HS-5 (cell line): ENCODE measurements around the gene TBC1D10A.

Experiments used
- DNase-seq: peaks from one replicate; pipeline ENCODE4 v3.0.0-alpha.2; 2012; ENCODE audit warnings: low read depth

Gene TBC1D10A

DNA sequence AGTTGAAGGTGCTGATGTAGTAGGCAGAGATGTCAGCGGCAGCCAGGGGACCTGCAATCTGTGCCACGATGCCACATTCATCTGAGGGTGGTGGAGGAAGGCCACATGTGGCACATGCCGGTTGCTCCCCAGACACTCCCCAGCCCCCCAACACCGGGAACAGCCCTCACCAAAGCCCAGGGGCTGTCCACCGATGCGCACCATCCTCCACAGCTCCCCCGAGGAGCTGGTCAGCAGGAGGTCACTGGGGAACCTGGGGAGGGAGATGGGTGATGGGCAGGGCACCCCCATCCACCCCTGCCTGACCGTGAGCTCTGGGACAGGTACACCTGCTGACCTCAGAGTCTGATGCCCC lies 40.9 kb downstream of the TBC1D10A start:
- DNase-seq, result no peak

DNA sequence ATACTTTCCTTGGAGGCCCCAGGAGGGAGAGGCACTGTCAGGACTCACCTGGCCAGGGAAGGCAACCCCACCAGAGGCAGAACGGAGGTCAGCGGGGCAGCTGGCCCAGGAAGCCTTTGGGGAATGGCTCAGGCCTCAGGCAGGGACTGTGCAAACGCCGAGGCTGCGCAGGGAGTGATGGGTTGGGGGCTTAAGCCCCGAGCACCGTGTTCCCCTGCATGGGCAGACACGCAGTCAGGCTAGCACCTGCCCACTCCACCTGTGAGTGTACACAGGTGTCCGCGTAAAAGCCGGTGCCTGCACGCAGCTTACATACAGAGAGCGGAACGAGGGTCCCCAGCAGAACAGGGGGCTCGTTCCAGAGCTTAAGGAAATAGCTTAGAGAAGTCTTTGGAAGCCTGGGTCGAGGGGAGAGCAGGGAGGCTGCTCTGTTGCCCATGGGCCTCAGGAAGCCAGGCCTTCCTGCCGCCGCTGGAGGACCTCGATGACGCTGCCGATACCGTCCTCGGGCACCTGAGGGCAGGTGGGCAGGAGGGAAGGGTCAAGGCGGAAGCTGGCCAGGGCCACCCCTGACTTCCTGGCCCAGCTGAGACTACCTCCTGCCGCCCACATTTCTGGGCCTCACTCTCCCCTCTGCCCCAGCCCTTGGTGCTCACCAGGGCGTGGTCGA lies 41.4 kb downstream of the TBC1D10A start:
- DNase-seq, result no peak

DNA sequence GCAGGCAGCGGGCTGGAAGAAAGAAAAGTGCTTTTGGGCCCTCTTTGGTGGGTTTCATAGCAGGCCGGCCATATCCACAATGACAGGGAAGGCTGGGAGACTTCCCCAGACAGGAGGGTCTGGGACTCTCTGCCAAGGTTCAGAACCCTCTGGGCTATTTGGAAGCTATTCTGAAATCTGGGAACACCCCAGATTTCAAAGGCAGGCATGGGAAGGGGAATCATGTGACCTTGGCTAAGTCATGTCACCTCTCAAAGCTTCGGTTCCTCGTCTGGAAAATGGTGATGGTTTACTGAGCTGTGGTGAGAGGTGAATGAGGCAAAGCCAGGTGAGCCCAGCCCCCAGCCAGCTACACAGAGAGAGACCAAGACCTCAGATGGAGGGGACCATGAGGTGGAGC lies 42.1 kb downstream of the TBC1D10A start:
- DNase-seq, result no peak

DNA sequence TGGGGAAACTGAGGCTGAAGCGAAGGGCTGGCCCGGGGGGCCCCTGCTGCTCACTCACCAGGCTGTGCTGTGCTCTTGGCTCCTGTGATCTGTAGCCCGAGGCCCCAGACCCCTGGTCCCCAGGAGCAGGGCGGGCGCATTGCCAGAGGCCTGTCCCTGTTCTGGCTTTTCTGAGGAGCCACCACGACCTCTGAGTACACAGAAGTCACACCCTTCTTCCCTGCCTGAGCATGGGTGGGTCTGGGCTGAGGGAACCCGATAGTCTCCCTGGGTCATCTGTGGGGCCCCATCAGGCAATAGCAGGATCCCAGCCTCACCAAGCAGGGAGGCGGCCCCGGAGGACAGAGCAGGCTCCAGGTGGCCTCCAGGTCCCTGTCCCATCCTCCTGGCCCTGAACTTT lies 42.6 kb downstream of the TBC1D10A start:
- no peak for DNase-seq

DNA sequence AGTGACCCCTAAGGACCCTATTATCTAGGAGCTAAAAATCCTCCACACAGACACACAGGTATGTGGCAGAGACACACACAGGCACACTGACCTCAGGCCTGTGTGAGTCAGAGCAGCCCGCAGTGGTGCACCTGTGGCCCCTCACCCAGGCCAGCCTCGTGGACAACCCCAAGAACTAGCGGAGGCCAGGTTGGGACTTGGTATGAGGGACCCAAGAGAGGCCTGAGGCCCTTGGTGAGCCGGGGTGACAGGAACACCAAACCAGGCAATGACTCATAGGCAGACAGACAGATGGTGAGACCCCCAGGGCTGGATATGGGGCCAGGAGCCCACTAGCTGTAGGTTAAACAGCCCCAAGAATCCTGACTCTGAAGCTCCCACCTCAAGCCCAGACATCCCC lies 43.4 kb downstream of the TBC1D10A start:
- DNase-seq, result no peak

DNA sequence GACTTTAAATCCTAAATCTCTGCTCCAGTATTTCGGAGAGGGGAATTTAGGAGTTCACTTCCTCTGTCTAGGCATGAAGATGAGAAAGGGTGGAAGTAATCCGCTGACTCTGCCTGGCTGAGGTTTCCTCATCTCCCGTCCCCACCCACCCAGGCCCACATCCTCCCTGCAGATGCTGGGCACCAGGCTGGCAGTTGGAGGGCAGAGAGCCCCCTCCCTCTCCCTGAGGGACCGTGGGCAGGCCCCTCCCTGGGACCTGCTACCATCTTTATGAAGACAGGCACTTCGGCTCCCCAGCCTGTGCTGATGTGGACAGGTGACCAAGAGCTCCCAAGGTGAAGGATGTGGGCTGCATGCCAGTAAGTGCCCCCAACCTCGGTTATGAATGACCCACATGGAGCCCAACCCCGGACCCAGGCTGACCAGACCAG lies 44.1 kb downstream of the TBC1D10A start:
- no peak for DNase-seq

DNA sequence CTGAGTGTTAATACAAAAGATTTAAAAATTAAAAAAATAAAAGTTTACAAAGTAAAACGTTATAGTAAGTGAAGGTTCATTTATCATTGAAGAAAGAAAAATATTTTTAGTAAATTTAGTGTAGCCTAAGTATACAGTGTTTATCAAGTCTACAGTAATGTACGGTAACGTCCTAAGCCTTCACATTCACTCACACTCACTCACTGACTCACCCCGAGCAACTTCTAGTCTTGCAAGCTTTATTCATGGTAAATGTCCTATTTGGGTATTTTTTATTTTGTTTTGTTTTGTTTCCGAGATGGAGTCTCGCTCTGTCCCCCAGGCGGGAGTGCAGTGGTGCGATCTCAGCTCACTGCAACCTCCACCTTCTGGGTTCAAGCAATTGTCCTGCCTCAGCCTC lies 46.2 kb downstream of the TBC1D10A start:
- DNase-seq, result no peak

DNA sequence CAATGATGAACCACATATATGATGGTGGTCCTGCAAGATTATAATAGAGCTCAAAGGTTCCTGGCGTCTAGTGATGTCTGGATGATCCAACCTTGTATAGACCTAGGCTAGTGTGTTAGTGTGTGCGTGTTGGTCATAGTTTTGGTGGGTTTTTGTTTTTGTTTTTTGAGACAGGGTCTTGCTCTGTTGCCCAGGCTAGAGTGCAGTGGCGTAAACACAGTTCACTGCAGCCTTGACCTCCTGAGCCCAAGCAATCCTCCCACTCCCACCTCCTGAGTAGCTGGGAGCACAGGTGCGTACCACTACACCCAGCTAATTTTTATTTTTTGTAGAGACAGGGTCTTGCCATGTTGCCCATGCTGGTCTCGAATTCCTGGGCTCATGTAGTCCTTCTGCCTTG lies 46.8 kb downstream of the TBC1D10A start:
- DNase-seq, result no peak

DNA sequence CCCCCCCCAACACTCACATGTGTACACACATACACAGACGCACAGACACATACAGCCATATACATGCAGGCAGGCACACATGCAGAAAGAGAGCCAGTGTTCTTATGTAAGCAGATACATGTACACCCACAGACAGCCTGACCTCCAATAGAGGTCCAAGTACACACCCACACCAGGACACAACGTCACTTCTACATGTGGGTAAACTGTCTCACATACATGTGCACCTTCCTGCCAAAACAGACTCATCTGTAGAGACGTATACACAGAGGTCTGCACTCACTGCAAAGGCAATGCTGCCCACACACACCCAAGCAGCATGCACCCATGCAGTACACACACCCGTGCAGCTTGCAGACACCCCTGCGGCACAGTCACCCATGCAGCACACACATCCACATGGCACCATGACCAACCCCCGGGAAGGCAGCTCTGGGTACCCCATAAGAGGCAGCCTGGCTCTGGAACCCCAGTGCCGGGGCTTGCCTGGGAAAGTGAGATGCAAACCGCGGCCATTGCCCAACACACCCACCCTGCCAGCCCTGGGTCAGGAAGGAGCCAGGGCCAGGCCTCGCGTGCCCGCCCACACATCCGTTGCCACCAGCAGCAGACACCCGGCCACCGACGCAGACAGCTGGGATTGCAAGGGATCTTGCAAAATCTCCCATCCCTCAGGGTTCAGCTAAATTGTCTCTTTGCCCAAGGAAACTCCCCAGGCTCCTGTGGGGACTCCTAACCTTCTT lies 47.5 kb downstream of the TBC1D10A start:
- no peak for DNase-seq

DNA sequence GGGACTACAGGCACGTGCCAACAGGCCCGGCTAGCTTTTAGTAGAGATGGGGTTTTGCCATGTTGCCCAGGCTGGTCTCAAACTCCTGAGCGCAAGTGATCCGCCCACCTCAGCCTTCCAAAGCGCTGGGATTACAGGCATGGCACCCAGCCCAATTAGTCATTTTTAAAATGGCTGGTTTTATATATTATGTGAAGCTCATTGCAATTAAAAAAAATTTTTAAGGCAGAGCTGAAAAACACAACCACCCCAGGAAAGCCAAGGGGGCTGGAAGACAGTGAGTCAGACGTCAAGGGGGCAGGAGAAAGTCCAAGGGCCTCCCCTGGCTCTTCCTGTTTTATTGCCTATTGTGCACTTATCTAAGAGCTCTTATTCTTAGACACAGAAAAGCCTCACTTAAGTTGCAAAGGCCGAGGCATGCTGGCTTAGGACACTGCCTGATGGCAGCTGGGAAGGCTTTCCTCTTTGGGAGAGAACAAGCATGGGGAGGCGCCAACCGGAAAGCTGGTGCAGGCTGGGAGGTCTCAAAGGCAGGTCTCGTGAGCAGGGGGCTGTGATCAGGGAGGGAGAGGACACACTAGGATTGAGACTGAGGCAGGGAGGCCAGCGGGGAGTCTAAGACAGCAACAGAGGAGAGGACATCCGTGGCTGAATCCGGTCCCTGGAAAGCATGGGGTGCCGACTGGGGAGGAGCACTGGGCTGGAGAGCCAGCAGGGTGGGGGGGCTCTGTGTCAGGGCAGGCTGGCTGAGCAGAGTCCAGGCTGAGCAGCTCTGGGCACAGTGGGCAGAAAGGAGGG lies 49.0 kb downstream of the TBC1D10A start:
- DNase-seq, result no peak

DNA sequence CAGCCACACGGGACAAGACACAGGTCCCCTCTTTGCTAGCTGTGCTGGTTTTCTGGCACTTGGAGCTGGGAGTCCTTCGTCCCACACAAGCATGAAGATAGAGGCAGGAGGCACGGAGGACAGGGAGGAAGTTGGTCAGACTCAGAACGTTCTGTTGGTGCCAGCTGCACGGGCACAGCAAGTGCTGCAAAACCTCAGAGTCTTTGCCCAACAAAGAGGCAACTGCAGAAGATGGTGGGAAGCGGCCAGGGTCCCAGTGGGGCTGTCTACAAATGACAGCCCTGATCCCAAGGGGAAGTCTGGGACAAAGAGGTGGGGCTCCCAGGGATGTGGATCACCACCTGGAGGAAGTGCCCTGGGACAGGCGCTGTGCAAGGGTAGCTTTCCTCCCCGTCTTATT lies 50.7 kb downstream of the TBC1D10A start:
- no peak for DNase-seq

DNA sequence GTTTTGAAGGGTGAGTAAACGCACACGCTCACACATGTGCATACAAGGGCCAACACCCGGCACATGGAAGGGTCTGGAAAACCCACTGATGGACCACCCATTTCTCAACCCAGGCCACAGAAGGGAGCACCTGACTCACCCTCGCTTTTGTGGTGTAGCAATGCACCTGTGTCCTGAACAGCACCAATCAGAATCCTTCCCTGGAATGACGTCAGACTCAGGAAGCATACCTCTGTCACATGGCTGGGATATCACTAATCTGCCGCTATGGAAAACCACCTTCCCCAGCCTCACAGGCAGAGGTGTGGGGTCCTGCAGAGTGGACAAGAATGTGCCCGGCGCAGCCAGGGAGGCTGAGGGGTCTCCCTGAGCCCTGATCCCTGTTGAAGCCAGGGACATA lies 51.1 kb downstream of the TBC1D10A start:
- DNase-seq, result no peak

DNA sequence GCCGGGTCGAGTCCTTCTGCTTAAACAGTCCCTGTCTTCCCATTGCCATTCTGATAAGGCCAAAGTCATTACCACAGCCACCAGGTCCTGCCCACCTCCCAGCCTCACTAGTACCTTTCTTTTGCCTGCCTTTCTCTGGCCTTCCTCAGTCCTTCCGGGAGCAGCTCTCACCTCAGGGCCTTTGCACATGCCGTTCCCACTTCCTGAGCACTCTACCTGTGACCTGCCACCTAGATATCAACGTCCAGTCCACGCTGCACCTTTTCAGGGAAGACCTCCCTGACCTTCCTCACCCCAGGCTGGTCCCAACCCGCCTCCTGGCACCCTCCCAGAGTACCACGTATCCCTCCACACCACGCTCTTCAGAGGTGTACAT lies 52.3 kb downstream of the TBC1D10A start:
- no peak for DNase-seq

DNA sequence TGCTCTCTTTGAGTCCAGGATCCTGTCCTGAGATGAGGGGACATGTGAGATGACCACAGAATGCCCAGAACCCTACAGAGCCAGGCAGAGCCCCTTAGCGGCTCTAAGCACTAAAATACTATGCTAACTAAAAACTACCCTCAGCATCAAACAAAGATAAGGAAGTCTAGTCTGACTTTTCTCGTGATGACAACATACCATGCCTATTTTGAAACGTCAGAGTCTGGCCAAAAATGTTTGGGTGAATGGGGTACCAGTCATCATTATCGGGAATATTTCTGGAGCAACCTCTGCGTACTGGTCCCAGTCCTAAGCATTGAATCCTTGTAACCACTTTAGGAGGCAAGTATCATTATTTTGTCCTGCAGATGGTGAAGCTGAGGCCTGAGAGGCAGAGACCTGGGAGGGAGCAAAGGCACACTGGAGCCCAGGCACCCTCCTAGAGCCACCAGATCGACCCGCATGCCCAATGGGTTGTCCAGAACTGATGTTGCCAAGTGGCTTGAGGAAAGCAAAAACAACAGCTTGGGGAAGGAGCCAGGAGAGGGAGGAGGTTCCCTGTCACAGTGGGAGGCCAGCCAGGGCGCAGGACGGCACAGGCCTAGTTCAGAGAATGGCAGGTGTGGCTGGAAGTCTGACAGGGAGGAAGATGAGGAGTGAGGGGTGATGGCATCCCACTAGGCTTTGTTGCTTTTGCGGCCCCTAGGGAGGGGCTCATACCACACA lies 52.9 kb downstream of the TBC1D10A start:
- no peak for DNase-seq

DNA sequence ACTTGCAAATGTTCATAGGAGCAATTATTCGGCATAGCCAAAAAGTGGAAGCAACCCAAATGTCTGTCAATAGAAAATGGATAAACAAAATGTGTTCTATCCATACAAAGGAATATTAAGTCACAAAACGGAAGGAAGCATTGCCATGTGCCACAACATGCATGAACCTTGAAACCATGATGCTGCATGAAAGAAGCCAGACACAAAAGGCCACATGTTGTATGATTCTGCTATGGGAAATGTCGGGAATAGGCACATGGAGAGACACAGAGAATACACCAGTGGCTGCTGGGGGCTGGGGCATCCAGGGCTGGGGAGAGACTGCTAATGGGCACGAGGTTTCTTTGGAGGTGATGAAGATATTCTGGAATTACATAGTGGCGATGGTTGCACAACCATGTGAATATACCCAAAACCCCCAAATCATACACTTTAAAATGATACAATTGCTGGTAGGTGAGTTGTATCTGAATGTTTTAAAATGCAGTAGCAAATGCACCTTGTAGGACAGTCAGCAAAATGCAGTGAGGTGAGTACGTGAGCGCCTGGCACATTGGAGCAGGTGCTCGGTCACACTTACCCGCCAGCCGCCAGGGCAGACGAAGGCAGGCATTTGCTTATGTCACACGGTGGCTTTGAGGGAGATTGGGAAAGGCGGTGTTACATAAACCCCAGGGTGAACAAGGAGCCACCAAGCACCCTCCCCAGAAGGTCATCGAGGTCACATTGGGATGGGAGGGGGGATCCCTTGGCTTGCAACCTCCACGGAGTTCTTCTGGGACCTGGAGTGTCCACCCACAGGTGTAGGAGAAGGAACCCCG lies 53.8 kb downstream of the TBC1D10A start:
- DNase-seq, result no peak

DNA sequence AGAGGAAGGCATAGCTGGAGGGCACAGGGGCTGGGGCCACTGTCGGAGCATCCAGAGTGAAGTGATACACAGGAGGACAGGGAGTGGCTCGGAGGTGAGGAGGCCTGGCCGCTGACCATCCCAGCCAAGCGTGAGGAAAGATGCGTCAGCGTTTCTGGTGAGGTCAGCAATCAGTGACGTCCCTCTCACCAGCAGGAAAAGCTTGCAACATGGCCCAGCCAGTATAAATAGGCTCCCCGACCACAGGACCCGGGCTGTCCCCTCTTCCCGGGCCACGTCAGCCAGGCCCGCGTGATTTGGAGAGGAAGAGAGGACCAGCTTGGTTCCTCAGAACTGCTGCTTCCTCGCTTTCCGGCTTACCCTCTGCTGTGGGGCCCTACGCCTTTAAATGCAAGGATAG lies 55.9 kb downstream of the TBC1D10A start:
- DNase-seq, result no peak

DNA sequence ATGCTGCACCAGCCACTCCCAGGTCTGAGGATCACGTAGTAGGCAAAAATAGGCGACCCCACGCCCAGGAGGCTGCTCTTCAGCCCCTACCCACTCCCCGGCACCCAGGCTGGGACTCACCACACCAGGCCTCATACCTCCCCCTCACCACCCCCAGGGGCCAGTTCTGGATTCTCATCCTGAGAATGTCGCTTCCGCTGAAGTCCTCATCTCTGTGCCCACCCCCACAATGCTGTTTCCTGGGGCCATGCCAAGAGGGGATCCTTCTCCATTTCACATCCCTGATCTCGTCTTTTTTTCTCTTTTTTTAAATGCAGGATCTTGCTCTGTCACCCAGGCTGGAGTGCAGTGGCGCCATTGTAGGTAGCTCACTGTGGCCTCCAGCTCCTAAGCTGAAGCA lies 58.4 kb downstream of the TBC1D10A start:
- DNase-seq, result no peak

DNA sequence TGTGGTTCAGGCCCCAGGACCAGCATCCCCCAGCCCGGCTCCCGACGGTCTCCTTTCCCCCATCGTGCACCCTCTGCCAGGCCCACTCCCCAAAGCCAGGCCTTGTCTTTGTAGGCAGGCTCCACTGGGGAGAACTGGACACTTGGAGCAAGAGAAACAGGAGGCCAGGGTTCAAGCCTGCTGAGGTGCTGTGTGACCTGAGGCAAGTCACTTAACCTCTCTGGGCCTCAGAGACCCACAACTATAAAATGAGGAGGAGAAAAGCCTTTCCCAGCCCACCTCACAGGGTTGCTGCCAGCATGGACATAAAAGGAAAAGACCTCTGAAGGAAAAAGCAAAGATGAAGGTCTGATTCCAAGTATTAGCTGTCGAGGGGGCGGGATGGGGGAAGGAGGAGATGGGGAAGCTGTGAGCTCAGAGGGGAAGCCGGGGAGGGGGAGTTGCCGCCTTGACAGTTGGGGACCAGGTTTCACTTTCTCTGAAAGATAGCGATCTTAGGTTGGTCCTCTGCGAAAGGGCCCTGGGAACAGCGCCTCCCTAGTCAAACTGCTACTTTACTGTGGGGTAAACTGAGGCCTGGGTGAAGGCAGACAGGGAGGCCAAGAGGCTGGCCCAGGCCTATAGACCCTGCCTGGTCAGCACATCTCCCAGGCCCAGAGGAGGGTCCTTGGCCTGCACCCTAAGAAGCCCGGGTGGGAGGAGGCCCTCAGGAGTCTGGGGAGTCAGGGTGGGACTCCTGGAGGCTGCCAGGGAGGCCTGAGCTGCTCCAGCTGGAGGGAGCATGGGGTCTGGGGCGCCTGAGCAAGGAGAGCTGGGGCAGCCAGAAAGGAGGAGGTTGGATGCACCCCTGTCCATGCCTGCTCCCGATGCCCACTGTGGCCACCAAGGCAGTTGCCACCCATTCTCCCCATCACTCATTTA lies 59.1 kb downstream of the TBC1D10A start:
- no peak for DNase-seq

DNA sequence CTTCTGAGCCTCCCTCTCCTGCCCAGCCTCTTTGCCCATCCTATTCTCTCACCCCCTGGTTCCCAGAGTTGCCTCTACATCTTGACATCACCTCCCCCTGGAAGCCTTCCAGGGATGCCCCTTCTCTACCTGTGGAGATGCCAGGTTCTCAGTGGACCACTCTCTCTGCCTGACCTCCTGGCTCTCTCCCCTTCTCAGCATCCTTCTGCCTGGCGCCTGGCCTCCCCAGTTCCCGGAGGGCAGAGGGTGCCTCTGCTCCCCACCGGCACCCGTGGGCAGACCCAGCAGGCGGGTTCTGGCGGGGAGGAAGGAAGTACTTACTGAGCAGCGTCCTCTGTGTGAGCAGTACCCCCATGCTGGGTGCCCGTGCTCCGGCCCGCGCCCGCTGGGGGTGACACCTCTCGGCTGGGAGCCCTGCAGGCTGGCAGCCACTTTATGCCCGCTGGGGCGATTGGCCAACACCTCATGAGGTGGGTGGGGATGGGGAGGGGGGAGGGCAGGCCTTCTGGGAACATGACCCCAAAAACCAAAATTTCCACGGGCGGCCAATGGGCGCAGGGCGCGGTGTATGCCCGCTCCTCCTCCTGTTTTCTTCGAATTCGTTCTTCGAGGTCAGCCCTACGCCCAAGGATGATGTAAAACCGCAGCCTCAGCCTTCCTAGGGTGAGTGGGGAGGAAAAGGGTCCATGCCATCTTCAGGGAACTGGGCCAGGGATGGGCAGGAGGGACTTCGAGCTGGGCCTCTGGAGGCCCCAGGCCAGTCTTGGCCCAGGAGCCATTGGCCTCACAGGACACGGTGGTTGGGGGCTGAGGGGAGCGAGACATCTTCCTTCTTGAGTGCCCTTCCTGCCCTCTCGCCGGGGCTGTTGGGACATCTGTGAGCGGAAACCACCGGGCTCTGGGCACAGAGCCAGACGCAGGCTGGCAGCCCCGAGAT lies 60.0 kb downstream of the TBC1D10A start, which contains the start of gene OSM:
TSS of gene OSM (minus strand) at position 407 of the 937 bp plus-strand sequence. CDS start at position 355, 52 bp downstream.
- no peak for DNase-seq
